Measurements from ENCODE around the gene C20orf173.
A peak's percentile ranks its signal among the peaks of the same experiment; 100 is the strongest.

C20orf173 gene

DNA sequence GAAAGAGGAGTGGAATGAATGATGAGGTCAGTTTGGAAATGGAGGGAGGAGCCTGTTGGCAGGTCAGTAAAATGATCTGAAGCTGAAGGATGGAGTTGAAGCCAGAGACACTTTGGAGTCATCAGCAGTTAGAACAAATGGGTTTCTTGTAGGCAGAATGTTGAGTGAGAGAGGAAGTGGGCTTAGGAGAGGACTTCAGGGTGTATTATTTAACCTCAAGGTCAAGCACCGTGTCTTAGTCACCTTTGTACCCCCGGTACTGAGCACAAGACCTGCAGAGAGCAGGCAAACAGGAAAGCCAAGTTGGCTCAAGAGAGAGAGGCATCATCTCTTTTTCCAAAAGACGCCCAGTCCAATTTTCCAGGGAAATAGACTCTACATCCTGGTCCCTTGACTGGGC, 23.3 kb downstream of the C20orf173 start:
- no peak for DNase-seq

DNA sequence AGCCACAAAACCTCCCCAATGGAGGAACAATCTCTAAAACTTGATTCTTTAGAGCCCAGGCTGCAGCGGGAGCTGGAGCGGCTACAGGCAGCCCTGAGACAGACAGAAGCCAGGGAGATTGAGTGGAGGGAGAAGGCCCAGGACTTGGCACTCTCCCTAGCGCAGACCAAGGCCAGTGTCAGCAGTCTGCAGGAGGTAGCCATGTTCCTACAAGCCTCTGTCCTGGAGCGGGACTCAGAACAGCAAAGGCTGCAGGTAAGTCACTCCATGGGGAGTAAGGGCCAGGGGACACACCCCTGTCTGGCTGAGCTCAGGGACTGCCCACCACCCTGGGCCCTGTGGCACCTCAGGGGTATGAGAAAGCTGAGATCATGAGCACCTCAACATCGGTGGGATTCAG, 24.7 kb downstream of the C20orf173 start:
- no peak for DNase-seq

DNA sequence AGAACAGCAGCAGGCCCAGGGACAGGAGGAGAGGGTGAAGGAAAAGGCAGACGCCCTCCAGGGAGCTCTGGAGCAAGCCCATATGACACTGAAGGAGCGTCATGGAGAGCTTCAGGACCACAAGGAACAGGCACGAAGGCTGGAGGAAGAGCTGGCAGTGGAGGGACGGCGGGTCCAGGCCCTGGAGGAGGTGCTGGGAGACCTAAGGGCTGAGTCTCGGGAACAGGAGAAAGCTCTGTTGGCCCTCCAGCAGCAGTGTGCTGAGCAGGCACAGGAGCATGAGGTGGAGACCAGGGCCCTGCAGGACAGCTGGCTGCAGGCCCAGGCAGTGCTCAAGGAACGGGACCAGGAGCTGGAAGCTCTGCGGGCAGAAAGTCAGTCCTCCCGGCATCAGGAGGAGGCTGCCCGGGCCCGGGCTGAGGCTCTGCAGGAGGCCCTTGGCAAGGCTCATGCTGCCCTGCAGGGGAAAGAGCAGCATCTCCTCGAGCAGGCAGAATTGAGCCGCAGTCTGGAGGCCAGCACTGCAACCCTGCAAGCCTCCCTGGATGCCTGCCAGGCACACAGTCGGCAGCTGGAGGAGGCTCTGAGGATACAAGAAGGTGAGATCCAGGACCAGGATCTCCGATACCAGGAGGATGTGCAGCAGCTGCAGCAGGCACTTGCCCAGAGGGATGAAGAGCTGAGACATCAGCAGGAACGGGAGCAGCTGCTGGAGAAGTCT, 25.5 kb downstream of the C20orf173 start:
- DNase-seq: no peak

DNA sequence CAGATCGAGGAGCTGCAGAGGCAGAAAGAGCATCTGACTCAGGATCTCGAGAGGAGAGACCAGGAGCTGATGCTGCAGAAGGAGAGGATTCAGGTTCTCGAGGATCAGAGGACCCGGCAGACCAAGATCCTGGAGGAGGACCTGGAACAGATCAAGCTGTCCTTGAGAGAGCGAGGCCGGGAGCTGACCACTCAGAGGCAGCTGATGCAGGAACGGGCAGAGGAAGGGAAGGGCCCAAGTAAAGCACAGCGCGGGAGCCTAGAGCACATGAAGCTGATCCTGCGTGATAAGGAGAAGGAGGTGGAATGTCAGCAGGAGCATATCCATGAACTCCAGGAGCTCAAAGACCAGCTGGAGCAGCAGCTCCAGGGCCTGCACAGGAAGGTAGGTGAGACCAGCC, 26.2 kb downstream of the C20orf173 start:
- no peak for DNase-seq

DNA sequence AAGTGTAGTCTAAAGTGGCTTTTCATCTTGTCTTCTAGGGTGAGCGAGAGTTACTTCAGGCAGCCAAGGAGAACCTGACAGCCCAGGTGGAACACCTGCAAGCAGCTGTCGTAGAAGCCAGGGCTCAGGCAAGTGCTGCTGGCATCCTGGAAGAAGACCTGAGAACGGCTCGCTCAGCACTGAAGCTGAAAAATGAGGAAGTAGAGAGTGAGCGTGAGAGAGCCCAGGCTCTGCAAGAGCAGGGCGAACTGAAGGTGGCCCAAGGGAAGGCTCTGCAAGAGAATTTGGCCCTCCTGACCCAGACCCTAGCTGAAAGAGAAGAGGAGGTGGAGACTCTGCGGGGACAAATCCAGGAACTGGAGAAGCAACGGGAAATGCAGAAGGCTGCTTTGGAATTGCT, 27.1 kb downstream of the C20orf173 start:
- no peak for DNase-seq

DNA sequence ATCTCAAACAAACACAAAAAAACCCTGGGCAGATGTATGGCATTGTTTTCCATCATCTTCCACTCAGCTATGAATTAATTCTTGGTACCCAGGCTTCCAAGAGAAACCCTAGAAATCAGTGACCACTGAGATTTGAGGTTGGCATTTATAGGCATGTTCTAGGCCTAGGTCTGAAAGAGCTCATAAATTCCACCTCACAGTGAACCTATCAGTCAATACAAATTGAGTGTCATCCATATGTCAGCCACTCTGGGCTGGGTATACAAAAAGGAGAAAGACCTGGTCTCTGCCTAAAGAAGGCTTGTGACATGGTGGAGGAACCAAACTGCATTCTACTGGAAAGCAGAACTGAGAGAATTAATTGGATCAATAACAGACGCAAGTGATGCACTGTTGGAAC, 30.2 kb downstream of the C20orf173 start:
- no peak for DNase-seq

DNA sequence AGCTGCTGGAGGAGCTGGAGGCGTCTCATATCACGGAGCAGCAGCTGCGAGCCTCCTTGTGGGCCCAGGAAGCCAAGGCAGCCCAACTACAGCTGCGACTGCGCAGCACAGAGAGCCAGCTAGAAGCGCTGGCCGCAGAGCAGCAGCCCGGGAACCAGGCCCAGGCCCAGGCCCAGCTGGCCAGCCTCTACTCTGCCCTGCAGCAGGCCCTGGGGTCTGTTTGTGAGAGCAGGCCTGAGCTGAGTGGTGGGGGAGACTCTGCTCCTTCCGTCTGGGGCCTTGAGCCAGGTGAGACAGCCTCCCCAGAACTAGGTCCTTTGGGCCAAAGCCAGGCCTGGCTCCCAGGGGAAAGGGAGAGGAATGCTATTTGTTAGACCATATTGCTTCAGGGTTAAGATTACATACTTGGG, 31.7 kb downstream of the C20orf173 start:
- DNase-seq: no peak

DNA sequence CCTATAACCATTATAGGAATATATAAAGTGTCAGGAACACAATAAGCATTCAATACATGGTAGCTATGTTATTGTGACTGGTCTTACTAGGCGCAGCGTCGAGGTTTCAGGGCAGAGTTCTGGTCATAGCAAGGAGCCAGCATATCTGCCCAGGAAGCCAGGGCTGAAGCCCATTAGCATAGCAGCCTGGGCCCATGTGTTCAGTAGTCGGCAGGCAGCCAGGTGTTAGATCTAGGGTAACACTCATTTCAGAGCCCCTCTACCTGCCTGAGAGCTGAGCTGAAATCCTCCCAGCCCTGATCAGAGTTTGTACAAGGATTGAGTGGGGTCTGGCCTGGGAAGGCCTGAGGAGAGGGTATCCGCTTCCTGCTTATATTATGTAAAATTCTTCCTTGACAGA, 32.1 kb downstream of the C20orf173 start:
- no peak for DNase-seq

DNA sequence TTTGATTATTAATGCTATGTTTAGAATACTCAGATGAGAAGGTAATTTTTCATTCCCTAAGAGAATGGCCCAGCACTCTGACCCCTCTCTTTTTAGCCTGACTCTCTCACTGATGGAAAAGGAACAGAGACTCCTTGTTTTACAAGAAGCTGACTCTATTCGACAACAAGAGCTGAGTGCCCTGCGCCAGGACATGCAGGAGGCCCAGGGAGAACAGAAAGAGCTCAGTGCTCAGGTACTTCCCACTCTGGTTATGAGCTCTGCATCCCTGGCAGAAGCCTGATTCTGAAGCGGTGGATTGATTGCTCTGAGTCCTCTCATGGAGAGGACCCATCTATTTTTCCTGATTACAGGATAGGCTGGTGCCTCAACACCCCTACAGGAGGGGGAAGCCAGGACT, 33.0 kb downstream of the C20orf173 start:
- no peak for DNase-seq

DNA sequence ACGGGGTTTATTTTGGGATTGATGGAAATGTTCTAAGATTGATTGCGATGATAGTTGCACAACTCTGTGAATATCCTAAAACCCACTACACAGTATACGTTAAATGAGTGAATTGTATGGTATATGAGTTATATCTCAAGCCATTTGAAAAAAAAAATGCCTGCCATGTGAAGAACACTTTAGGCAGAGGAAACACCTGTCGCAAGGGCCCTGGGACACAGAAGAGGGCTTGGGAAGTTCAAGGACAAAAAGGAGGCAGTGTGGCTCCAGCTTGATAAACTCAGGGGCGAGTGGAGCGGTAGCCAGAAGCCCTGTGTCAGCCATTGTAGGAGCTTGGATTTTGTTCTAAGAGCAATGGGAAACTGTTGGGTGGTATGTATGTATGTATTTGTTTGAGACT, 37.1 kb downstream of the C20orf173 start:
- no peak for DNase-seq

DNA sequence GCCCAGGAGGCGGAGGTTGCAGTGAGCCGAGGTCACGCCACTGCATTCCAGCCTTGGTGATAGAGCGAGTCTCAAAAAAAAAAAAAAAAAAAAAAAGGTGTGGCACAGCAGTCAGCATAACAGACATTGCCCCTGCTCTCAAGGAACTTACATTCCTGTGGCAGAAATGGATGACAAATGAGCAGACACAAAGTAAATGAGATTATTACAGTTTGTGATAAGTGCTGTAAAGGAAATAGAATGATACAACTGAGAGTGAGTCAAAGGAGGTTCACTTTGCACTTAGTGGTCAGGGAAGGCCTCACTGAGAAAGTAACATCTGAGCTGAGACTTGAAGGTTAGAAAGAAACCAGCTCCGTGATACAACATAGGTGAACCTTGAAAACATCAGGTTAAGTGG, 37.6 kb downstream of the C20orf173 start:
- DNase-seq: no peak

DNA sequence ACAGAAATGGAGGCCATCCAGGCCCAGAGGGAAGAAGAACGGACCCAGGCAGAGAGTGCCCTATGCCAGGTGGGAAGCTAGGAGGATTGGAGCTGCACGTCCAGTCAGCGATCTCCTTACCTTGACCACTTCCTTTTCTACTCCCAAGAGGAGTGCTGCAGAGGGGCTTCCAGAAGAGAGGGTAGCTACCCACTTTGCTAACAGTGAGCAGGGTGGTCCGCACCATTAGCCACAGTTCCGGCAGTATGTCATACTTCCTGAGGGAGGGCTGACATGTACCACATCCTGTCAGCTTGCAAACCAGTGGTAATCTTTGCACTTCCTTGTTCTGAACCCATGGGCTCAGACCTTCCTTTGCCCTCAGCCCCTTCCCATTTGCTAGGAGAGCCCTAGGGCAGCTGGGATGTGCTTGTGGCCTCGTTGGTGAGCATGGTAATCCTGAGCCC, 38.7 kb downstream of the C20orf173 start:
- DNase-seq: peak; percentile 69 to 77

DNA sequence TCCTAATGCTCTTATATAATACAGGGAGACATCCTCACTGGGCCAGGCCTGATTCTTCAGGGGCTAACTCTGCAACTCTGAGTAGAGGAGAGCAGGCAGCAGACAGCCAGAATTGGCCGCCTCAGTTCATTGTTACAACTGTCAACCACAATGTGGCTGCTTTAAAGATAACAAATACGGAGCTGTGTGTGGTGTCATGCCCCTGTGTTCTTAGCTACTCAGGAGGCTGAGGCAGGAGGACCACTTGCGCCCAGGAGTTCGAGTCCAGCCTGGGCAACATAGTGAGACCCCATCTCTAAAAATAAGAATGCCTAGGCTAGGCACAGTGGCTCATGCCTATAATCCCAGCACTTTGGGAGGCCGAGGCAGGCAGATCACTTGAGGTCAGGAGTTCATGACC, 39.7 kb downstream of the C20orf173 start:
- DNase-seq: no peak

DNA sequence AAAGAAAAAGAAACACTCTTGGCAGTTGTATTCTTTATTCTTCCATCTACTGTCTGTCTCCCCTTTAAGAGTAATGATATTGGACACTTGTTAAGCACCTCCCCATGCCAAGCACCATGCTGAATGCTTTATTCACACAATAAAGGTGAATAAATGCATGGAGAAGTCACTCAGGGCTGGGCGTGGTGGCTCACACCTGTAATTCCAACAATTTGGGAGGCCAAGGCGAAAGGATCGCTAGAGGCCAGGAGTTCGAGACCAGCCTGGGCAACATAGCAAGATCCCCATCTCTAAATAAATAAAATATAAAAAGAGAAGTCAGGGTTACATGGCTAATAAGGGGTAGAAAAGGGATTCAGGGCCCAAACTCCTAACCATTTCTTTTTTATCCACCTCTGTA, 42.0 kb downstream of the C20orf173 start:
- DNase-seq: no peak

DNA sequence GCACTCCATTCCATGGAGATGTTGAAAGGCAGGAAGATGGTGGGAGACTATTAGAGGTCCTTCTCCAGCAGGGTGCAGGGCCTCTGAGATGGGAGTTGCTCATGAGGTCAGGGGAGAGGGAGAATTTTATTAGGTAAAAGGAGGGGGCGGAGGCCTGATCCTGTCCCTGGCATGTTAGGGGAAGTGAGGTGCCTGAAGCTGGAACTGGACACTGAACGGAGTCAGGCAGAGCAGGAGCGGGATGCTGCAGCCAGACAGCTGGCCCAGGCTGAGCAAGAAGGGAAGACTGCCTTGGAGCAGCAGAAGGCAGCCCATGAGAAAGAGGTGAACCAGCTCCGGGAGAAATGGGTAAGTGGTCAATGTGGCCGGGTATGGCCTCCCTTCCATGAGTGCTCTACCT, 49.7 kb downstream of the C20orf173 start:
- no peak for DNase-seq

DNA sequence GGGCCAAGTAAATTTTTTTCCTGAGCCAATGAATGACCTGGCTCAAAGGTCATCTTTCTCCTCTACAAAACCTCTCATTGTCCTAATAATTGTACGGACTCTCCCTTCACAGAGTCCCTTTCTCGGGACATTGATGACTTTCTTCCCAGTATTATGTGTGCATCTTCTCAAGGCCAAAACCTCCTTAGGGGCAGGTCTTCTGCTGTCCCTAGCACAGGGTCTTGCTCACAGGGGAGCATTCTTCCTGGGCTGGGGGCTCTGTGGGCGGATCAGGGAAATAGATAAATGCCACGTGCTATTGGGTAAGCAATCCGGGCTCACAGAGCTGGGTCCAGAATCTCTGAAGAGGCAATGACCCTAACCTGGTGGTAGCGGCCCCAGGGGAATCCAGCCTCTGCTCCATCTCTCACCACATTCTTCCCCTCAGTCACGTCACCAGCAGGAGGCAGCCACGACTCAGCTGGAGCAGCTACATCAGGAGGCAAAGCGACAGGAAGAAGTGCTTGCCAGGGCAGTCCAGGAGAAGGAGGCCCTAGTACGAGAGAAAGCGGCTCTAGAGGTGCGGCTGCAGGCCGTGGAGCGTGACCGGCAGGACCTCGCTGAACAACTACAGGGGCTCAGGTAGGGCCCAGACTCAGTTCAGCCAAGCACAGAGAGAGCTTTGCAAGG, 50.5 kb downstream of the C20orf173 start:
- no peak for DNase-seq
